SU-DHL-6 (cell line): Measurements from ENCODE around the gene SLX4IP.

Experiments
- H2AFZ ChIP-seq: fragments of 200-600 bp; sonication (generic); 2 replicates; pipeline ENCODE4 v1.6.1; 2014; ENCODE audit warnings: low read depth, mild to moderate bottlenecking, moderate library complexity, mixed read lengths, antibody characterized with exemption, low read length; ENCODE audit not compliant: severe bottlenecking
- H3F3A ChIP-seq: fragments of 200-600 bp; shearing (Covaris generic); 2 replicates; pipeline ENCODE4 v1.6.0; 2016; ENCODE audit warnings: antibody characterized with exemption, mild to moderate bottlenecking; ENCODE audit not compliant: insufficient read depth
- H3K27ac ChIP-seq: fragments of 200-600 bp; sonication (generic); 2 replicates; pipeline ENCODE4 v1.5.1; 2016; ENCODE audit warnings: low read depth, mild to moderate bottlenecking, low read length, moderate library complexity, mixed read lengths
- H3K27me3 ChIP-seq: fragments of 200-600 bp; sonication (generic), shearing (Covaris generic); 2 replicates; pipeline ENCODE4 v1.6.0; 2014; ENCODE audit warnings: mild to moderate bottlenecking, low read length
- H3K36me3 ChIP-seq: fragments of 200-600 bp; sonication (generic); 2 replicates; pipeline ENCODE4 v1.6.1; 2014; ENCODE audit warnings: mild to moderate bottlenecking, low read length, mixed read lengths
- H3K4me2 ChIP-seq: fragments of 300-600, 200-600 bp; shearing (Covaris generic), sonication (generic); 2 replicates; pipeline ENCODE4 v1.6.0; 2014; ENCODE audit warnings: low read length, low read depth, mild to moderate bottlenecking; ENCODE audit not compliant: poor library complexity, severe bottlenecking
- H3K4me3 ChIP-seq: fragments of 200-600 bp; sonication (generic); 2 replicates; pipeline ENCODE4 v1.5.1; 2014; ENCODE audit warnings: antibody characterized with exemption, low read length, mild to moderate bottlenecking, mixed read lengths; ENCODE audit not compliant: insufficient read depth, poor library complexity, severe bottlenecking
- H3K79me2 ChIP-seq: fragments of 200-600 bp; sonication (generic); 2 replicates; pipeline ENCODE4 v1.6.1; 2014; ENCODE audit warnings: mild to moderate bottlenecking, low read length, moderate library complexity; ENCODE audit not compliant: insufficient read depth
- H3K9ac ChIP-seq: fragments of 200-600 bp; sonication (generic); 2 replicates; pipeline ENCODE4 v1.7.0; 2014; ENCODE audit warnings: mild to moderate bottlenecking, low read length
- H3K9me2 ChIP-seq: fragments of 200-600 bp; sonication (generic); replicated peaks from 2 replicates; pipeline ENCODE4 v1.6.1; 2014; ENCODE audit warnings: low read length; ENCODE audit not compliant: insufficient read depth
- H3K9me3 ChIP-seq: fragments of 200-600 bp; sonication (generic); 2 replicates; pipeline ENCODE4 v1.6.1; 2014; ENCODE audit warnings: low read length, mixed read lengths; ENCODE audit not compliant: insufficient read depth
- H4K20me1 ChIP-seq: fragments of 200-600 bp; sonication (generic); 2 replicates; pipeline ENCODE4 v1.6.1; 2014; ENCODE audit warnings: low read depth, mild to moderate bottlenecking, antibody characterized with exemption, low read length, moderate library complexity, mixed read lengths
- EZH2phosphoT487 ChIP-seq: fragments of 200-600 bp; sonication (generic), shearing (Covaris generic); conservative IDR thresholded peaks from 2 replicates; pipeline ENCODE4 v1.6.1; 2018; ENCODE audit warnings: mild to moderate bottlenecking, antibody characterized with exemption, low read length, moderate library complexity, mixed read lengths
- TF ChIP-seq, protein P1 (sequence below): fragments of 200-600 bp; sonication (generic); IDR thresholded peaks from one replicate; pipeline ENCODE4 v1.5.1; 2017; ENCODE audit warnings: antibody characterized with exemption, mild to moderate bottlenecking, low read length, moderate library complexity; ENCODE audit not compliant: insufficient read depth, poor library complexity, severe bottlenecking

Gene SLX4IP

DNA sequence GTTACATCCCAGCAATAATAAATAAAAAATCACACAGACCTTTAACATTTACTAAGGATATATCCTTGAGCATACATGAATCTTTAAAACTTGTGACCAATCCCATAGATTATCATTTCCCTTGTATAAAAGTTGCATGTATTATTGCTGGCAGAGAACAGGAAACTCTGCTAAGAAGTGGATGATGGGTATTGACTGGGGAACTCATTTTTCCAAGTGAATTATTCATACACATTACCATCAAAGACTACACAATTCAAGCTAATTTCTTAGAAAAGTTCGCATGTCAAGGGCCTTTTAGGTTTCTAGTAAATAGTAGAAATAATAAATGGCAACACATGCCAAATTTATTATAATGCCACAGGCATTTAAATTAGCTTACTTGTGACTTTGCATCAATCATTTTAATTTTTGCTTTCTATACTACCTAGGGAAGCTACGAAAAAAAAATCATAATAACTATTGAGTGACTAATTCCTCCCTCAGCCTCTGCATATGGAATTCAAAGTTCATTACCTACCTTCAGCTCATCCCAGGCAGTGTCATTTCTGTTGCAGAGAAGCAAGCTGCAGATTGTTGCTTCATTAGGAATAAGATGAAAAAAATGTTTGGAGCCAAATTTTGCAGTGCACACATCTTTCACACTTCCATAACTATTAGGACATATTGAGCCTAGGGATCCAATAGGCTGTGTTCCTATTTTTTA, 26.8 kb upstream of the SLX4IP start:
- Histone ChIP-seq H3F3A (no peaks in the 10 kb centered on the region), H3K4me2 (no peak overlapping the region), H2AFZ (no peak overlapping the region), H3K36me3 (peaks cover 7% of the 10 kb centered on the region; the same call in 1 of the 2 replicates), H4K20me1 (no peaks in the 10 kb centered on the region), H3K9me3 (no peaks in the 10 kb centered on the region), H3K9me2 (no peaks in the 10 kb centered on the region), H3K27me3 (no peaks in the 10 kb centered on the region), H3K27ac (no peak overlapping the region), H3K79me2 (no peaks in the 10 kb centered on the region), H3K9ac (no peak overlapping the region), H3K4me3 (no peak overlapping the region)
- TF ChIP-seq, protein P1, sequence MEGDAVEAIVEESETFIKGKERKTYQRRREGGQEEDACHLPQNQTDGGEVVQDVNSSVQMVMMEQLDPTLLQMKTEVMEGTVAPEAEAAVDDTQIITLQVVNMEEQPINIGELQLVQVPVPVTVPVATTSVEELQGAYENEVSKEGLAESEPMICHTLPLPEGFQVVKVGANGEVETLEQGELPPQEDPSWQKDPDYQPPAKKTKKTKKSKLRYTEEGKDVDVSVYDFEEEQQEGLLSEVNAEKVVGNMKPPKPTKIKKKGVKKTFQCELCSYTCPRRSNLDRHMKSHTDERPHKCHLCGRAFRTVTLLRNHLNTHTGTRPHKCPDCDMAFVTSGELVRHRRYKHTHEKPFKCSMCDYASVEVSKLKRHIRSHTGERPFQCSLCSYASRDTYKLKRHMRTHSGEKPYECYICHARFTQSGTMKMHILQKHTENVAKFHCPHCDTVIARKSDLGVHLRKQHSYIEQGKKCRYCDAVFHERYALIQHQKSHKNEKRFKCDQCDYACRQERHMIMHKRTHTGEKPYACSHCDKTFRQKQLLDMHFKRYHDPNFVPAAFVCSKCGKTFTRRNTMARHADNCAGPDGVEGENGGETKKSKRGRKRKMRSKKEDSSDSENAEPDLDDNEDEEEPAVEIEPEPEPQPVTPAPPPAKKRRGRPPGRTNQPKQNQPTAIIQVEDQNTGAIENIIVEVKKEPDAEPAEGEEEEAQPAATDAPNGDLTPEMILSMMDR: no peak
- no peak for TF ChIP-seq EZH2phosphoT487

DNA sequence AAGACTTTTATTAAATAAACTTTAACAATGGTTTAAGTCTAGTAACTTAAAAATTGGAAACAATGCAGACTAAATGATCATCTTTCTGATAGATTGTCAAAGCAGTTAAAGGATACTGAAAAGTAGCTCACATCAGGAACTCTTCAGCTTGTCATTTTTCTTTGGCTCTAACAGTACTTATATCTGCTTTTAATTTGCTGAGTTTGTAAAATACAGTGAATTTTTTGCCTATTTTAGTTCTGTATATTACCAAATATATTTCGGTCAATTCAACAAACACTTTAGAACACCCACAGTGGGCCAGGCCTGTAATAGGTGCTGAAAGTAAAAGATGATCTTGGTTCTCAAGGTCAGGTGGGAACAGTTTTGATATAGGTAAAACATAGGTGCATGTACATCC, 23.4 kb upstream of the SLX4IP start:
- Histone ChIP-seq H3K9me3 (no peaks in the 10 kb centered on the region), H4K20me1 (no peaks in the 10 kb centered on the region), H3K27ac (no peak overlapping the region), H2AFZ (no peak overlapping the region), H3K79me2 (no peaks in the 10 kb centered on the region), H3K9me2 (no peaks in the 10 kb centered on the region), H3K4me3 (no peak overlapping the region), H3K4me2 (no peak overlapping the region), H3F3A (no peaks in the 10 kb centered on the region), H3K36me3 (peaks cover 10% of the 10 kb centered on the region; the same call in 1 of the 2 replicates), H3K27me3 (no peaks in the 10 kb centered on the region), H3K9ac (no peak overlapping the region)
- no peak for TF ChIP-seq EZH2phosphoT487
- TF ChIP-seq, protein P1: no peak

DNA sequence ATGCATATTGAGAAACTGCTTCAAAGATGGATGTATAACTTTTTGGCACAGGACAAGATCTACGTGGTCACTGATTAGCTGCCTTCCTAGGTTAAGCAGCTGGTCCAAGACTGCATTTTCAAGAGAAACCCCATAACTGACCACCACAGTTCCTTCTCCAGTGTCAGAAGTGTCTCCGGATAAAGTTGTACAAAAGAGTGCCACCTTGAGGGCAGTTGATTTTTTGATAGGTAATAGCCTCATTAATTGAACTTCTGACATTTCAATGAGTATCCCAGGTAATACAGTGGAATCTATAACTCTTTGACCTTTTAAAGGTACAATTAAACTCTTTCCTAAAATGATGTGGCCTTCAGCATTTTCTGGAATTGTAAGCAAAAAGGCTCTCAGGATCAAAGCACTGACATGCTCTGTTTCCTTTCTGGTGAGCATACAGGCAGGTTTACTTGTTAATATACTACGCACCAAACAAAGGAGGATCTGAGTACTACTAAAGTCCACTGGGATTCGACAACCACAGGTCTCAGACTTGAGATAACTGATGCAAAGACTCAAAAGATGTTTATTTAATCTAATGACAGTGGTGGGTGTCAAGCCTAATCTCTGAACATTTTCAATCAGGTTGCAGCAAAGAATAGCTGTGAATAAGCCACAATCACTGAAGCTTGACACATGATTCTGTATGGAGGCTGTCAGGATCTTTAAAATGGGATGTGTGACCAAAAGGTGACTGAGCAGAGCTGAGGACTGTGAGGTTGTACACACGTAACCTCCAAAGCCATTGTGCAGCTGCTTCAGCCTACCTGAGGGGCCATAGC, 22.3 kb upstream of the SLX4IP start:
- Histone ChIP-seq H3F3A (no peaks in the 10 kb centered on the region), H2AFZ (no peak overlapping the region), H3K9me3 (no peaks in the 10 kb centered on the region), H3K4me2 (no peak overlapping the region), H3K36me3 (peaks cover 10% of the 10 kb centered on the region; the same call in 1 of the 2 replicates), H3K9ac (no peak overlapping the region), H4K20me1 (no peaks in the 10 kb centered on the region), H3K27me3 (no peaks in the 10 kb centered on the region), H3K9me2 (no peaks in the 10 kb centered on the region), H3K4me3 (no peak overlapping the region), H3K79me2 (no peaks in the 10 kb centered on the region), H3K27ac (no peak overlapping the region)
- no peak for TF ChIP-seq EZH2phosphoT487
- TF ChIP-seq, protein P1: no peak
